DND-41 (cell line): Measurements from ENCODE around the gene LIMS2.
A peak's percentile ranks its signal among the peaks of the same experiment; 100 is the strongest.

Source experiments
- CTCF ChIP-seq: IDR thresholded peaks from 2 replicates; pipeline ENCODE4 v1.5.1; 2012; ENCODE audit warnings: borderline replicate concordance, low read length, moderate library complexity, mild to moderate bottlenecking; ENCODE audit not compliant: poor library complexity, severe bottlenecking; ENCODE audit errors: extremely low read depth
- EZH2 ChIP-seq: IDR thresholded peaks from 3 replicates; pipeline ENCODE4 v1.6.1; 2012; ENCODE audit warnings: borderline replicate concordance, low read depth, mild to moderate bottlenecking, moderate library complexity, low read length, inconsistent platforms; ENCODE audit not compliant: severe bottlenecking

- TF ChIP-seq CTCF (peak; percentile 55), EZH2 (no peak)
Measured at GRCh38 chr2:127701651-127702394, 26.5 kb upstream of the LIMS2 start.
